HG03196 (cell line): ENCODE data around the gene MPZ.
"Not testable (repeated sequence)": the region's sequence is repeated elsewhere in the genome, so short reads cannot be mapped to it uniquely, and the experiment has no call there.

Experiments used
- ATAC-seq: cut with Tn5 transposase; IDR thresholded peaks from one replicate; pipeline ENCODE4 v1.9.1; 2021; ENCODE audit not compliant: unreplicated experiment

MPZ gene

GRCh38 chr1:161257109-161257508 lies 52.7 kb downstream of the MPZ start:
- not testable (repeated sequence) for ATAC-seq

- ATAC-seq = not testable (repeated sequence)
Measured at GRCh38 chr1:161255955-161256520, 53.7 kb downstream of the MPZ start.

DNA sequence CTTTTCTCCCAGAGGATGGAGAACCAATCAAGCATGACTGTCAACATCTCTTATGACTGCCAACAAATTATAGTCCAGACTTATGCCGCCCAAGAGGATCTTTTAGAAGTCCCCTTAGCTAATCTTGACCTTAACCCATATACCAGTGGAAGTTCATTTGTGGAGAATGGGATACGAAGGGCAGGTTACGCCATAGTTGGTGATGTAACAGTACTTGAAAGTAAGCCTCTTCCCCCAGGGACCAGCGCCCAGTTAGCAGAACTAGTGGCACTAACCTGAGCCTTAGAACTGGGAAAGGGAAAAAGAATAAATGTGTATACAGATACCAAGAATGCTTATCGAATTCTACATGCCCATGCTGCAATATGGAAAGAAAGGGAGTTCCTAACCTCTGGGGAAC lies 54.5 kb downstream of the MPZ start:
- ATAC-seq = not testable (repeated sequence)
